ENCODE measurements around the gene NELL2. TPM values are rescaled to one million over a fixed set of nuclear protein-coding genes. Genes with fewer than 3 reads are reported as not detected.

NELL2 gene
- total and polyA plus RNA-seq, 10 of the 15 experiments (the other 5 are each of a cell fraction or from before 2014, with no cell fraction given), result 0.27 to 2.3 (median 0.76) TPM

GRCh38 chr12:44502681-44503080, 373.4 kb downstream of the NELL2 start:
- no TSS peak for BruUV-seq (replicated peaks)
- Histone ChIP-seq H4K20me1 (ENCODE audit: control insufficient read depth, insufficient read depth) (no peaks in the 10 kb centered on the region), H2AFZ (ENCODE audit: control insufficient read depth, low read depth, low read length) (no peak overlapping the region), H3K9ac (ENCODE audit: control insufficient read depth, insufficient read depth, low read length) (no peak overlapping the region), H3K4me1 (ENCODE audit: control insufficient read depth, insufficient read depth, low read length) (no peaks in the 10 kb centered on the region), H3K79me2 (ENCODE audit: control insufficient read depth, insufficient read depth, low read length) (no peaks in the 10 kb centered on the region), H3K27ac (ENCODE audit: control insufficient read depth, insufficient read depth) (no peak overlapping the region), H3K4me3 (no peak overlapping the region), H3K4me2 (ENCODE audit: control insufficient read depth, insufficient read depth) (no peak overlapping the region), H3K36me3 (ENCODE audit: control insufficient read depth in 2 of 2, insufficient read depth in 2 of 2, low read length in 1 of 2) (no peaks in the 10 kb centered on the region), H3K27me3 (replicated peaks in 1 of 2; ENCODE audit: control insufficient read depth in 2 of 2, insufficient read depth in 2 of 2, low read length in 1 of 2) (no peaks in the 10 kb centered on the region), H3K9me3 (replicated peaks; ENCODE audit: control insufficient read depth, insufficient read depth, low read length) (no peaks in the 10 kb centered on the region; the same call in 2 of the 3 replicates)
- POLR2A ChIA-PET, result interaction anchor here (0.6 kb wide), 1 partner anchor 38 kb away, joined by 3 read pairs; no protein-coding TSS in a partner anchor
- no peak for ATAC-seq
- WGBS (ENCODE audit: insufficient coverage, insufficient replicate concordance, low lambda C conversion rate, missing lambda C conversion rate), result 49% methylated on average over 14 of the region's 14 CpGs
- CTCF ChIA-PET, result interaction anchor here (1.3 to 1.9 kb wide), 2 partner anchors 9 to 16 kb away, joined by 3 to 4 read pairs; no protein-coding TSS in a partner anchor
- intact Hi-C loops (cut with micrococcal nuclease; ENCODE audit: unreplicated experiment) (no loop called here), in situ Hi-C loops (cut with MboI) (no loop called here)
- RAD21 ChIA-PET (ENCODE audit: unreplicated experiment), result no interaction called here
- SMC1A ChIA-PET (ENCODE audit: uncharacterized antibody, unreplicated experiment), result no interaction called here
- TF ChIP-seq RAD21 (IDR thresholded peaks at IDR 0.05; ENCODE audit: insufficient read depth, low read depth, low read length), result no peak
- no peak for TF ChIP-seq MTA2 (IDR thresholded peaks at IDR 0.05; ENCODE audit: low read depth)
- no peak for TF ChIP-seq SMC3 (IDR thresholded peaks at IDR 0.05; ENCODE audit: borderline replicate concordance, low read length)
- no peak for TF ChIP-seq NFIC (IDR thresholded peaks at IDR 0.05; ENCODE audit: low read depth, low read length)
- no peak for TF ChIP-seq ZZZ3 (IDR thresholded peaks at IDR 0.05; ENCODE audit: control insufficient read depth, insufficient read length, low read depth)
- TF ChIP-seq MYB (IDR thresholded peaks at IDR 0.05; ENCODE audit: borderline replicate concordance, low read depth, low read length), result no peak
- TF ChIP-seq MXI1 (IDR thresholded peaks at IDR 0.05; ENCODE audit: low read depth, low read length), result no peak
- TF ChIP-seq TCF7 (IDR thresholded peaks at IDR 0.05; ENCODE audit: borderline replicate concordance), result no peak
- no peak for TF ChIP-seq NFYA (IDR thresholded peaks at IDR 0.05; ENCODE audit: borderline replicate concordance, low read depth, low read length)
- no peak for TF ChIP-seq MLLT1 (IDR thresholded peaks at IDR 0.05)
- TF ChIP-seq ZNF217 (IDR thresholded peaks at IDR 0.05), result no peak
- no peak for DNase-seq (ENCODE audit: low read depth, low spot score)
- no peak for FAIRE-seq
